Measurements from ENCODE around the gene AK4.

- TF ChIP-seq CTCF (optimal IDR thresholded peaks at IDR 0.05 in 1 of 3, IDR thresholded peaks at IDR 0.05 in 1 of 3, conservative IDR thresholded peaks at IDR 0.05 in 1 of 3; ENCODE audit: extremely low read depth in 1 of 3, insufficient read depth in 2 of 3, low read length in 3 of 3), result no peak
- no peak for TF ChIP-seq EZH2 (IDR thresholded peaks at IDR 0.05; ENCODE audit: low read length)
These were observed 83.8 kb downstream of the AK4 start for GRCh38 chr1:65231718-65232330.

Measured in keratinocyte (primary cell).